Activated gamma-delta T cell treated with anti-CD3 and anti-CD28 coated beads, Interleukin-2, amount 50 U/mL, for 16 hours (primary cell): Measurements from ENCODE around the gene CYP11A1.
"Not testable (repeated sequence)": the region's sequence is repeated elsewhere in the genome, so short reads cannot be mapped to it uniquely, and the experiment has no call there.

Experiments used
- DNase-seq: peaks from one replicate; pipeline ENCODE4 v3.0.0-alpha.2; 2020; ENCODE audit warnings: low read depth

The CYP11A1 gene

DNA sequence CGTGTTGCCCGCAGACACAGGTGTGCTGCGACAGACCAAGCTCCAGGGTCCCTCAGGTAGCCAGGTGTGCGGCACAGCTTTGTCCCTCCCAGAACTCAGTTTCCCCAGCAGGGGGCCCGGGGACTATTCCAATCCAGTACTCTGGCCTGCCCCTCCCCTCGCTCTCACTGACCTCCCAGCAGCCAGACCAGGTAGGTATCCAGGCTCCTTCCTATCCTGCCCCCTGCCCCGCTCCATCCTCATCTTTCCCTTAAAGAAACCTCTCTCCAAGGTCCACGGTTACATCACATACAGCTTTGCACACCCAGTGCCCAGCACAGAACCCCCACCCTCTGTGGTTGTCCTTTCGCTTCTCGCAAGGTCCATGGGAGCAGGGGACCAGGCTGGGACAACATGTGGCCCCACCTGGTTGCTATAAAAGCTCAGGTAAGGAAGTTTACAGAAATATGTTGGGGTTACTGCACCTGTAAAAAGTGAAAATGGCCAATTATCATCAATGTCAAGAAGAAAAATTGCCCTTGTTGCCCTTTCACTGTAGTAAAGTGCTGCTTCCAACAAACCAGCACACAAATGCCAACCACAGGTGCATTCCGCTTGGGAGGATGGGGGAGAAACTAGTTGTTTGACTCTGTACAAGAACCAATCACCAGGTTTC lies 7.3 kb upstream of the CYP11A1 start:
- no peak for DNase-seq

- peak; percentile 93 for DNase-seq
Measured at GRCh38 chr15:74373731-74374647, 6.5 kb upstream of the CYP11A1 start.

GRCh38 chr15:74373056-74373650 lies 5.7 kb upstream of the CYP11A1 start:
- no peak for DNase-seq

- no peak for DNase-seq
Measured at GRCh38 chr15:74370471-74370870, 3.0 kb upstream of the CYP11A1 start.

DNA sequence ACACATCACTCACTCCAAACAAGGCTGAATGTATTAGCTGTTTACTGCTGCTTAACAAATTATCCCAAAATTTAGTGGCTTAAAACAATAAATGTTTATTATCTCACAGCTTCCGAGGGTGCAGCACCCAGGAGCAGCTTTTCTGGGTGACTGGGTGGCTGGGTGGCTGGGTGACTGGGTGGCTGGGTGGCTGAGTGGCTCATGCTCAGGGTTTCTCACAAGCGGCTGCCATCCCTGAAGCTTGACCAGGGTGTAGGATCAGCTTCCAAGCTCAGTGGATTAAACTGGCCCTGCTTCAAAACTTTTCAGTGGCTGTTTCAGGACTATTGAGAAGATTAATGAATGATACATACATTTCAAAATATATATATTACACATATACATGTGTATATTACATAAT lies 2.3 kb upstream of the CYP11A1 start:
- no peak for DNase-seq

DNA sequence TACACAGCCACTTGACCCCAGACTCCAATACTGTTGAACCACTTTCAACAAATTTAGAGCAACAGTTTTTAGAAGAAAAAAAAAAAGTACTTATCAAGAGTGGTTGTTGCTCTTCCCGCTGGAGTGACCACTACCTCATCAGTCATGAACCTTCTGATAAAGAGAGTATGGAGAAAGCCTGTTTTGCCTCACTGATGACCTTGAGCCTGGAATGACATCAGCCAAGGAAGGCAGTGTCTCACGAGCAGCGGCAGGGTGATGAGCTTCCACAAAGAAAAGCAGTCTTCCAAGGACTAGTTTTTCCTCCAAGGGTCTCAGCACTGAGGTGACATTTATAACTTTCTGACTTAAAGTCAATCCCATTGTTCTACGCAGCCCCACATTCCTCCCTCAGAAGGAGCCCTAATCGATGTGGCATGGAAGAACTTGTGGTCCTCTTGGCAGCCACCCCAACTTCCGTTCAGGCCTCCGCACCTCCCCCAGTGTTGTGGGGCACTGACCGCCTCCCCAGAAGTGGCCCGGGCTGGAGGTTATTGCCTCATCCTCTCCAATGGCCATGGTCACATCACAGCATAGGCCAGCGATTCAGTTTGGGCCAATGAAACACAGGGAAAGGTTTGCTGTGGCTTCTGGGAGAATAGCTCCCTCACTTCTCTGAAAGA lies 1.8 kb upstream of the CYP11A1 start:
- DNase-seq: no peak

DNA sequence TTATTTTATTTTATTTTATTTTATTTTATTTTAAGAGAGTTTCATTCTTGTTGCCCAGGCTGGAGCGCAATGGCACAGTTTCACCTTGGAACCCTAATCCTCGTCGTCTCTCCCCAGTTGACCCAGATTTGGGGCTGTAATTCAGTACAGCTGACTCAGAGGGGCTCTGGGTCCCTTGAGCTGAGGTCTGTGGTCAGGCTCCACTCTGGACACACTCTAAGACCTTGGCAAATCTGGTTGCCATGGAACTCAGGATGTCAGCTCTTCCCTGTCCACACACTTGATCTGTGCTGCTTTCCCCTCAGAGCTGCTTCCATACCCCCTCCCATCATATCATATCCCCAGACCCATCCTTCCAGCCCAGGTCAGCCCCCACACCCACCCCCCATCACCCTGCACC lies 675 bp upstream of the CYP11A1 start:
- DNase-seq: no peak

DNA sequence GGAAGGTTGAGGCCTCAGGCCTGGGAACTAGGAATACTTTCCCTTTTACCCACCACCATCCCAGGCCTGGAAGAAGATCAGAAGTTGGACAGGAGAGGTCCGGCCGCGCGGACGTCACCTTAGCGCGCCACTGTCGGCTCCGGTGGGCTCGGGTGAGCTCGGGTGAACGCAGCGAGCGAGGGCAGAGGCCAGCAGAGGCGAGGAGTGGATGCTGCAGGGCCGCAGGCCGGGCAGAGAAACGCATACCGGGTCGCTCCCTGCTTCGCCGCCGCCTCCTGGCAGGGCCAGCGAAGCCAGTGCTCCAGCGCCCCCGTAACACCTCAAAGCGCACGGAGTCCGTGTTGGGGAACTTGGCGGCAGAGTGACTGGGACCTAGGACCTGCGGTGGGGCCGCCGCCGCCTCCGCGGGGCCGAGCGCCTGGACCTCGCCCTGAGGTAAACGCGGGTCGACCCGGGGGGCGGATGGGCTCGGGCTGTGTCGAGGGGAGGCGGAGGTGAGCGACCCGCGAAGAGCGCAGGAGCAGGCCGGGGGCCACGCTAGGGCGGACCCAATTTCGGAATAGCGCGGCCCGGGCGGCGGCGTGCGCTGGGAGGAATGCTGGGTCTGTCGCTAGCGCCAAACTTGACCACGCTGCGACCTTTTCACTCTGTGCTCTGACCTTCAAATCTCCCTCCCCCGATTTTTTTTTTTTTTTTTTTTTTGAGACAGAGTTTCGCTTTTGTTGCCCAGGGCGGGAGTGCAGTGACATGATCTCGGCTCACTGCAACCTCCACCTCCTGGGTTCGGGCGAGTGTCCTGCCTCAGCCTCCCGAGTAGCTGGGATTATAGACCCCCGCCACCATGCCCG lies 1.6 kb downstream of the CYP11A1 start:
- DNase-seq: no peak

- DNase-seq: no peak
Measured at GRCh38 chr15:74364936-74365597, 2.4 kb downstream of the CYP11A1 start.

GRCh38 chr15:74362482-74362881 lies 5.0 kb downstream of the CYP11A1 start:
- DNase-seq: no peak

DNA sequence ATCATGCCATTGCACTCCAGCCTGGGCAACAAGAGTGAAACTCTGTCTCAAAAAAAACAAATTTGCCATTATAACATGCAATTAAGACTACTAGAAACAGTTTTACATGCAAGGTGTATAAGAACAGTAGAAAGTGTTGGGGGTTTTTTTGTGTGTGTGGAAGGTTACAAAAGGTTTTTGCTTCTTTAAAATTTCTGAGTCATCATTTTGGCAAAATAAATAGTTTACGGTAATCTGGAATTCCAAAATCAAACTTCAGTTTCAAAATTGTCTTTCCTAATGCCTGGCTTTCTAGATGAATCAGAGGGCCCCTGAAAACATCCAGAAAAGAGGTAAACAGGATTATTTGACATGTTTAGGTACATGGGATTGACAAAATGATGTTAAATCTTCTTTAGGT lies 6.6 kb downstream of the CYP11A1 start:
- DNase-seq: not testable (repeated sequence)

DNA sequence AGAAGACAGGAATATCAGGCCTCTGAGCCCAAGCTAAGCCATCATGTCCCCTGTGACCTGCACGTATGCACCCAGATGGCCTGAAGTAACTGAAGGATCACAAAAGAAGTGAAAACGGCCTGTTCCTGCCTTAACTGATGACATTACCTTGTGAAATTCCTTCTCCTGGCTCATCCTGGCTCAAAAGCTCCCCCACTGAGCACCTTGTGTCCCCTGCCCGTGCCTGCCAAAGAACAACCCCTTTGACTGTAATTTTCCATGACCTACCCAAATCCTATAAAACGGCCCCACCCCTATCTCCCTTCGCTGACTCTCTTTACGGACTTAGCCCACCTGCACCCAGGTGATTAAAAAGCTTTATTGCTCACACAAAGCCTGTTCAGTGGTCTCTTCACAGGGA lies 8.1 kb downstream of the CYP11A1 start:
- not testable (repeated sequence) for DNase-seq

GRCh38 chr15:74357514-74357913 lies 9.9 kb downstream of the CYP11A1 start:
- not testable (repeated sequence) for DNase-seq

- not testable (repeated sequence) for DNase-seq
Measured at GRCh38 chr15:74356050-74356449, 11.4 kb downstream of the CYP11A1 start.

GRCh38 chr15:74353992-74354391 lies 13.5 kb downstream of the CYP11A1 start:
- DNase-seq: not testable (repeated sequence)

DNA sequence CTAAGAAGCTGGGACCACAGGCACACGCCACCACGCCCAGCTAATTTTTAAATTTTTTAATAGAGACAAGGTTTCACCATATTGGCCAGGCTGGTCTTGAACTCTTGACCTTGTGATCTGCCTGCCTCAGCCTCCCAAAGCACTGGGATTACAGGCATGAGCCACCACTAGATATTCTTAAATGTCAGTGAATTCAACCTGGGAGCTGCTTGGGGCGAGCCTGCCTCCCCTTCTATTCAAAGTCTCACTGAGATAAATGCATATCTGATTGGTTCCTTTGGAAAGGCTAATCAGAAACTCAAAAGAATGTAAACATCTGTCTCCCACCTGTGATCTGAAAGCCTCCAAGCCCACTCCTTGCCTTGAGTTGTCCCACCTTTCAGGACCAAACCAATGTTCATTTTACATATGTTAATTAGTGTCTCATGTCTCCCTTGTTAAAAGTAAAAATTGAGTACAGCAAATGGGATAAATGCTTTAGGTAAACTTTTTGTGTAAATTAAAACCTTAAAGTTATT lies 15.0 kb downstream of the CYP11A1 start:
- no peak for DNase-seq

- no peak for DNase-seq
Measured at GRCh38 chr15:74351670-74352069, 15.8 kb downstream of the CYP11A1 start.

DNA sequence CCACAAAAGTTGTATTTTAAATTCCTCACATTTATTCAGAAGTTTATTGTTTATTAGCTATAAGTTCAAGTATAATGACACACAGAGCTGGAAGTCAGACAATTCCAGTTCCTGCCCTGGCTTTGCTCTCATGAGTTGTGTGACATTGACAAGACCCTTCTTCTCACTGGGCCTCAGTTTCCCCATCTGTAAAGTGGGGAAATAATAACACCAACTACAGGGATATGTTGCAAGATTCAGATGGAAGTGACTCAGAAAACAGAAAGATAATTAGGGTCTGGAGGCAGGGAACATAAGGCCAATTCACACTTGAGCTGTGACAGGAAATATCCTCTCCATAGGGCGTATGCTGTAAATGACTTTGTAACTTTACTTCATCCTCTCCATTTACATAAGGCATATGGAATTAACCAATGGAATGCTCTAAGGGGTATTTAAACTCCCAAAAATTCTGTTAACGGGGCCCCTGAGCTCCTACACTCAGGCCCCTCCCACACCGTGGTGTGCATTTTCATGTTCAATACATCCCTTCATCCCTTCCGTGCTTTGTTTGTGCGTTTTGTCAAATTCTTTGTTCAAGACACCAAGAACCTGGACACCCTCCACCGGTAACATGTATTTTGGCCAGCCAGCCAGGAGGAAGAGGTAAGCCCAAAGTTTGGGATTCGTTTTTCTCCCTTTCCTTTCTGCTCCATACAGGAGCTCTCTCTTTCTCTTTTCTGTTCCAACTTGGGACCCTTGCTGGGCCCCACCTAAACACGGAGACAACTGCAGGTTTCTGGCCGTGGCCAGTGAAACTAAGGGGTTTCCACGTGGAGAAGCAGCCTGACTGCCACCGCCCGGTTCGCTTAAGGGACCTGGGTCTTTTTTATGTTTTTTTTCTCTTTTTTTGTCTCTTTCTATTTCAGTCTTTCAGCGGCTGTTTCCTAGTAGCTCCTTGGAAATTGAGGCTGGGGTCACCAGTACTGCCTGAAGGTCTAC lies 16.9 kb downstream of the CYP11A1 start:
- no peak for DNase-seq

DNA sequence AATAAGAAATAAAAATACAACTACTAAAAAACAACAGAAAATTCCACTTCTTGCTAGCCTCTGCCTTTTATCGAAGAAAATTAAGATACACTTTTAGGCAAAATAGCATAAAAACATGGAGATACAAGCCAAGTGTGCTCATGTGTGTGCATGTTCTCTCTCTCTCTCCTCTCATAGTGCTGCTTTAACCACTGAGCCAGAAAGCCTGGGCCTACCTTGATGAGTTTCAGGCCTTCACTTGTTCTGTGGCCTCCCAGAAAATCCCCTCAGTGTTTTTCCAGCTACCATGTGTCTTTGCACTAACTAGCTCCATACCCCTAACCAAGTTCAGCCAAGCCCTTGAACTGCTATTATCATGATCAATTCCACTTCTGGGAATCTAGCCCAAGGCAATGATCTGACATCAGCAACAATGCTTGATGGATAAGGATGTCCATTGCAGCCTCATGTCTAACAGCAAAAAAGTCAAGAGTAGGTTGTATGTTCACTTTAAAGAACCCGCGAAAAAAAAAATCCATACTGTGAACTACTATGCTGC lies 18.1 kb downstream of the CYP11A1 start:
- no peak for DNase-seq
